Measurements from ENCODE around the gene ZNF784. TPM values are rescaled to one million over a fixed set of nuclear protein-coding genes. Genes with fewer than 3 reads are reported as not detected.
A peak's percentile ranks its signal among the peaks of the same experiment; 100 is the strongest.

The ZNF784 gene
- total and polyA plus RNA-seq, 2 of the 13 experiments (the other 11 are each of a cell fraction or from before 2014, with no cell fraction given), result 4.1 to 4.2 TPM

GRCh38 chr19:55654868-55655647, 30.7 kb upstream of the ZNF784 start, which contains the start of gene U2AF2:
U2AF2 (plus strand) TSS chr19:55655035; CDS start chr19:55655105, 70 bp downstream.
- Histone ChIP-seq H3K4me3 (replicated peaks in 1 of 3; ENCODE audit: insufficient read depth in 1 of 3, low read depth in 2 of 3, low read length in 3 of 3) (peak within 1 kb of the TSS; percentile 85 to 99 (median 97)), H3K36me3 (replicated peaks in 1 of 2; ENCODE audit: control insufficient read depth in 1 of 2, insufficient read depth in 2 of 2, low read length in 2 of 2) (peaks cover 5 to 11% of the 10 kb centered on the region in 2 experiments), H3K79me2 (ENCODE audit: insufficient read depth, low read length) (peaks cover 46% of the 10 kb centered on the region), H4K20me1 (ENCODE audit: insufficient read depth, low read length) (peaks cover 44% of the 10 kb centered on the region), H3K9ac (ENCODE audit: insufficient read depth, low read depth, low read length) (peak within 1 kb of the TSS; percentile 100), H3K27ac (ENCODE audit: extremely low read length, insufficient read depth, low read length) (peak within 1 kb of the TSS; percentile 99), H3K9me3 (ENCODE audit: low read length) (no peaks in the 10 kb centered on the region), H3K4me1 (ENCODE audit: insufficient read depth, low read length) (peaks cover 24% of the 10 kb centered on the region), H2AFZ (ENCODE audit: low read length) (peak within 1 kb of the TSS; percentile 84), H3K4me2 (ENCODE audit: low read depth, low read length) (peak within 1 kb of the TSS; percentile 91), H3K27me3 (ENCODE audit: control insufficient read depth in 1 of 2, insufficient read depth in 2 of 2, low read length in 2 of 2) (no peaks in the 10 kb centered on the region; a peak in 1 of 5 replicates)
- ChIA-PET CTCF (ENCODE audit: low intra/inter-chr PET ratio, low total read pairs) (interaction anchor here (2.3 kb wide), 1 partner anchor 23 kb away, joined by 21 read pairs; no protein-coding TSS in a partner anchor), POLR2A (interaction anchor here (0.7 to 2.1 kb wide), 27 partner anchors 10 to 1465 kb away, joined by 3 to 27 read pairs (median 5); partner anchors contain the start of genes EPN1, FIZ1, HSPBP1 and ISOC2)
- WGBS (ENCODE audit: low lambda C conversion rate), result 1% methylated on average over 19 of the region's 95 CpGs
- peak; percentile 82 for DNase-seq (ENCODE audit: low spot score)
- ATAC-seq, result peak; percentile 72
- intact Hi-C loops (cut with micrococcal nuclease; ENCODE audit: unreplicated experiment) (no loop called here), in situ Hi-C loops (cut with HindIII; ENCODE audit: extremely low pct_ligation_motif_present, low pct_unique_long_range_greater_than_20kb) (no loop called here)
- no peak for FAIRE-seq
- BruUV-seq (replicated peaks), result no TSS peak
- peak; percentile 24; the same call in 1 of the 2 replicates for TF ChIP-seq ISL2 (CRISPR knock-in tag; IDR thresholded peaks at IDR 0.05)
- TF ChIP-seq ZFP1 (CRISPR knock-in tag; IDR thresholded peaks at IDR 0.05), result 0 out of 2 replicates have a peak, but pooled peaks have one; percentile 17
- no peak for TF ChIP-seq TEAD3 (CRISPR knock-in tag; optimal IDR thresholded peaks at IDR 0.05; ENCODE audit: borderline replicate concordance)
- TF ChIP-seq JDP2 (CRISPR knock-in tag; IDR thresholded peaks at IDR 0.05; ENCODE audit: borderline replicate concordance), result no peak; the same call in 1 of the 2 replicates
- TF ChIP-seq ADNP (CRISPR knock-in tag; IDR thresholded peaks at IDR 0.05), result no peak
- TF ChIP-seq ZNF205 (CRISPR knock-in tag; IDR thresholded peaks at IDR 0.05), result 0 out of 2 replicates have a peak, but pooled peaks have one; percentile 13
- TF ChIP-seq MAFG (CRISPR knock-in tag; IDR thresholded peaks at IDR 0.05), result no peak
- TF ChIP-seq NONO (IDR thresholded peaks at IDR 0.05), result no peak
- TF ChIP-seq NONO (CRISPR knock-in tag; conservative IDR thresholded peaks at IDR 0.05), result peak; percentile 37; the same call in 1 of the 2 replicates
- no peak for TF ChIP-seq PLSCR1 (CRISPR knock-in tag; IDR thresholded peaks at IDR 0.05; ENCODE audit: borderline replicate concordance)
- no peak for TF ChIP-seq ZNF674 (CRISPR knock-in tag; IDR thresholded peaks at IDR 0.05; ENCODE audit: low read depth)
- TF ChIP-seq ZNF564 (CRISPR knock-in tag; IDR thresholded peaks at IDR 0.05), result 0 out of 2 replicates have a peak, but pooled peaks have one; percentile 7
- TF ChIP-seq ZNF7 (CRISPR knock-in tag; IDR thresholded peaks at IDR 0.05), result no peak
- TF ChIP-seq KLF6 (CRISPR knock-in tag; IDR thresholded peaks at IDR 0.05), result 0 out of 2 replicates have a peak, but pooled peaks have one; percentile 10
- no peak for TF ChIP-seq NAIF1 (CRISPR knock-in tag; IDR thresholded peaks at IDR 0.05; ENCODE audit: borderline replicate concordance)
- TF ChIP-seq SIX4 (CRISPR knock-in tag; IDR thresholded peaks at IDR 0.05), result no peak
- TF ChIP-seq ZNF577 (CRISPR knock-in tag; IDR thresholded peaks at IDR 0.05; ENCODE audit: borderline replicate concordance, low read depth), result no peak
- TF ChIP-seq RNF2 (conservative IDR thresholded peaks at IDR 0.05; ENCODE audit: low read depth), result peak; percentile 92
- TF ChIP-seq, protein P1, sequence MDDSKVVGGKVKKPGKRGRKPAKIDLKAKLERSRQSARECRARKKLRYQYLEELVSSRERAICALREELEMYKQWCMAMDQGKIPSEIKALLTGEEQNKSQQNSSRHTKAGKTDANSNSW (CRISPR knock-in tag; IDR thresholded peaks at IDR 0.05; ENCODE audit: borderline replicate concordance), result peak; percentile 69; the same call in 1 of the 2 replicates
- TF ChIP-seq, protein P2, sequence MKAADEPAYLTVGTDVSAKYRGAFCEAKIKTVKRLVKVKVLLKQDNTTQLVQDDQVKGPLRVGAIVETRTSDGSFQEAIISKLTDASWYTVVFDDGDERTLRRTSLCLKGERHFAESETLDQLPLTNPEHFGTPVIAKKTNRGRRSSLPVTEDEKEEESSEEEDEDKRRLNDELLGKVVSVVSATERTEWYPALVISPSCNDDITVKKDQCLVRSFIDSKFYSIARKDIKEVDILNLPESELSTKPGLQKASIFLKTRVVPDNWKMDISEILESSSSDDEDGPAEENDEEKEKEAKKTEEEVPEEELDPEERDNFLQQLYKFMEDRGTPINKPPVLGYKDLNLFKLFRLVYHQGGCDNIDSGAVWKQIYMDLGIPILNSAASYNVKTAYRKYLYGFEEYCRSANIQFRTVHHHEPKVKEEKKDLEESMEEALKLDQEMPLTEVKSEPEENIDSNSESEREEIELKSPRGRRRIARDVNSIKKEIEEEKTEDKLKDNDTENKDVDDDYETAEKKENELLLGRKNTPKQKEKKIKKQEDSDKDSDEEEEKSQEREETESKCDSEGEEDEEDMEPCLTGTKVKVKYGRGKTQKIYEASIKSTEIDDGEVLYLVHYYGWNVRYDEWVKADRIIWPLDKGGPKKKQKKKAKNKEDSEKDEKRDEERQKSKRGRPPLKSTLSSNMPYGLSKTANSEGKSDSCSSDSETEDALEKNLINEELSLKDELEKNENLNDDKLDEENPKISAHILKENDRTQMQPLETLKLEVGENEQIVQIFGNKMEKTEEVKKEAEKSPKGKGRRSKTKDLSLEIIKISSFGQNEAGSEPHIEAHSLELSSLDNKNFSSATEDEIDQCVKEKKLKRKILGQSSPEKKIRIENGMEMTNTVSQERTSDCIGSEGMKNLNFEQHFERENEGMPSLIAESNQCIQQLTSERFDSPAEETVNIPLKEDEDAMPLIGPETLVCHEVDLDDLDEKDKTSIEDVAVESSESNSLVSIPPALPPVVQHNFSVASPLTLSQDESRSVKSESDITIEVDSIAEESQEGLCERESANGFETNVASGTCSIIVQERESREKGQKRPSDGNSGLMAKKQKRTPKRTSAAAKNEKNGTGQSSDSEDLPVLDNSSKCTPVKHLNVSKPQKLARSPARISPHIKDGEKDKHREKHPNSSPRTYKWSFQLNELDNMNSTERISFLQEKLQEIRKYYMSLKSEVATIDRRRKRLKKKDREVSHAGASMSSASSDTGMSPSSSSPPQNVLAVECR (CRISPR knock-in tag; IDR thresholded peaks at IDR 0.05; ENCODE audit: borderline replicate concordance), result peak; percentile 77
- TF ChIP-seq CEBPB (IDR thresholded peaks at IDR 0.05; ENCODE audit: borderline replicate concordance, low read depth, low read length), result no peak

Measured in HepG2 (cell line).